Neuron (in vitro differentiated cells): ENCODE data around the gene ING2.
"Not testable (repeated sequence)": the region's sequence is repeated elsewhere in the genome, so short reads cannot be mapped to it uniquely, and the experiment has no call there.

Experiments
- H2AFZ ChIP-seq: one replicate; pipeline ENCODE4 v1.6.1; 2013; ENCODE audit warnings: low read depth, mild to moderate bottlenecking, inconsistent platforms, low read length, moderate library complexity
- H3K27me3 ChIP-seq: one replicate; pipeline ENCODE4 v1.6.1; 2013; ENCODE audit warnings: low read length; ENCODE audit not compliant: insufficient read depth
- H3K36me3 ChIP-seq: one replicate; pipeline ENCODE4 v1.6.1; 2013; ENCODE audit warnings: low read length; ENCODE audit not compliant: insufficient read depth
- H3K4me1 ChIP-seq: one replicate; pipeline ENCODE4 v1.6.1; 2013; ENCODE audit warnings: low read length; ENCODE audit not compliant: insufficient read depth
- H3K4me3 ChIP-seq: 2 replicates; pipeline ENCODE4 v1.5.1; 2013; ENCODE audit warnings: mild to moderate bottlenecking, low read length, moderate library complexity
- H3K9me3 ChIP-seq: one replicate; pipeline ENCODE4 v1.6.1; 2013; ENCODE audit warnings: low read length

The ING2 gene

GRCh38 chr4:183504930-183505610 lies at the start of gene ING2:
Gene ING2, plus strand, starts transcription at chr4:183505058. Its CDS starts 138 bp downstream, at chr4:183505196.
- peaks cover 21% of the 10 kb centered on the region for H3K4me1 ChIP-seq
- H3K4me3 ChIP-seq = peak within 1 kb of the TSS; percentile 95
- H2AFZ ChIP-seq = peak within 1 kb of the TSS; percentile 98
- peaks cover under 1% of the 10 kb centered on the region for H3K36me3 ChIP-seq
- H3K27me3 ChIP-seq = no peaks in the 10 kb centered on the region
- H3K9me3 ChIP-seq = no peaks in the 10 kb centered on the region

GRCh38 chr4:183455431-183456195 lies 49.2 kb upstream of the ING2 start:
- H3K36me3 ChIP-seq = peaks cover 16% of the 10 kb centered on the region
- H3K9me3 ChIP-seq = peaks cover 2% of the 10 kb centered on the region
- H2AFZ ChIP-seq = no peak overlapping the region
- H3K4me1 ChIP-seq = no peaks in the 10 kb centered on the region
- no peaks in the 10 kb centered on the region for H3K27me3 ChIP-seq
- H3K4me3 ChIP-seq = no peak overlapping the region

DNA sequence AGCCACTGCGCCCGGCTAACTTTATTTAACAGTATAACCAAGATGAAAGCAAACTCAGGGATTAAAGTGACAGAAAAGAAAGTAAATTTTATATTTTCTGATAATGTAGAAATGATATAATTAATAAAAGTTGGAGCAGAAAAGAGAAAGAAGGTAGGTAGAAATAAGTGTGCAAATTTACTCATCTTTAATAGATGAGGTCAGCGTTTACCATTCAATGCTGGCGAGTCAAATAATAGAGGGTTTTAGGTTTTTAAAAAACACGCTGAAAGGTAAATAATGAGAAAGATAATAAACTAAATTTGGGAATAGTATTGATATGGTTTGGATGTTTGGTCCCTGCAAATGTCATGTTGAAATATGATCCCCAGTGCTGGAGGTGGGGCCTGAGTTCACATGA lies 46.9 kb upstream of the ING2 start:
- peaks cover 2% of the 10 kb centered on the region for H3K36me3 ChIP-seq
- H2AFZ ChIP-seq = no peak overlapping the region
- H3K9me3 ChIP-seq = peaks cover 2% of the 10 kb centered on the region
- no peaks in the 10 kb centered on the region for H3K4me1 ChIP-seq
- no peaks in the 10 kb centered on the region for H3K27me3 ChIP-seq
- no peak overlapping the region for H3K4me3 ChIP-seq

- H3K36me3 ChIP-seq, H2AFZ ChIP-seq, H3K4me1 ChIP-seq, H3K27me3 ChIP-seq, H3K4me3 ChIP-seq, H3K9me3 ChIP-seq: not testable (repeated sequence)
These were observed 40.8 kb upstream of the ING2 start for GRCh38 chr4:183463903-183464619.

DNA sequence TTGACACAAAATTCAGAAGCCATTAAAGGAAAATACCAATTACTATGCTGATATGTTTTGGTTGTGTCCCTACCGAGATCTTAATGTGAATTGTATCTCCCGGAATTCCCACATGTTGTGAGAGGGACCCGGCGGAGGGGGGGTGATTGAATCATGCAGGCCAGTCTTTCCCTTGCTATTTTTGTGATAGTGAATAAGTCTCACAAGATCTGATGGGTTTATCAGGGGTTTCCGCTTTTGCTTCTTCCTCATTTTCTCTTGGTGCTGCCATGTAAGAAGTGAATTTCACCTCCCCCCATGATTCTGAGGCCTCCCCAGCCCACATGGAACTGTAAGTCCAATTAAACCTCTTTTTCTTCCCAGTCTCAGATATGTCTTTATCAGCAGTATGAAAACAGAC lies 39.0 kb upstream of the ING2 start:
- H3K36me3 ChIP-seq, H2AFZ ChIP-seq, H3K4me1 ChIP-seq, H3K4me3 ChIP-seq, H3K9me3 ChIP-seq, H3K27me3 ChIP-seq: not testable (repeated sequence)

- H3K27me3 ChIP-seq = no peaks in the 10 kb centered on the region
- H3K4me3 ChIP-seq = no peak overlapping the region
- H2AFZ ChIP-seq = no peak overlapping the region
- H3K9me3 ChIP-seq = no peaks in the 10 kb centered on the region
- no peaks in the 10 kb centered on the region for H3K4me1 ChIP-seq
- no peaks in the 10 kb centered on the region for H3K36me3 ChIP-seq
These were observed 37.6 kb upstream of the ING2 start for GRCh38 chr4:183467246-183467645.

- H3K36me3 ChIP-seq = no peaks in the 10 kb centered on the region
- H3K4me1 ChIP-seq = no peaks in the 10 kb centered on the region
- H3K27me3 ChIP-seq = no peaks in the 10 kb centered on the region
- no peak overlapping the region for H3K4me3 ChIP-seq
- H2AFZ ChIP-seq = no peak overlapping the region
- H3K9me3 ChIP-seq = no peaks in the 10 kb centered on the region
These were observed 36.4 kb upstream of the ING2 start for GRCh38 chr4:183468210-183469095.

DNA sequence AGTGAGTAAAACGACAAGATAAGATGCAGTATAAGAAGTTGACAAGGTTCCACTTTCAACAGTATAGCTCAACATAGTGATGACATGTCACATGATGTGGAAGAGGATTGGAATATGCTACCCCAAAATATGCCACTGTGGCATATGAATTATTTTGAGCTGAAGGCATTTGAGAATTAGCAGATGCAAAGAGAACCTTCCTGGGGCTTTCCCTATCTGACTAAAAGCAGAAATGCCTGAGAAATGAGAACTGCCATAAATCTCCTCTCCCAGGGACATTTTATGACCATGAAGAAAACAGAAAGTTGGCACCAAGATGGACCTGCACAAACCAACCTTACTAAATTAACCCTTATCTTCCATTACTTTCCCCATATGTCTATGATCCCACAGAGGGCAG lies 35.6 kb upstream of the ING2 start:
- no peaks in the 10 kb centered on the region for H3K36me3 ChIP-seq
- no peak overlapping the region for H3K4me3 ChIP-seq
- H2AFZ ChIP-seq = no peak overlapping the region
- H3K27me3 ChIP-seq = no peaks in the 10 kb centered on the region
- no peaks in the 10 kb centered on the region for H3K9me3 ChIP-seq
- H3K4me1 ChIP-seq = no peaks in the 10 kb centered on the region

- no peaks in the 10 kb centered on the region for H3K27me3 ChIP-seq
- H3K4me1 ChIP-seq = no peaks in the 10 kb centered on the region
- no peak overlapping the region for H3K4me3 ChIP-seq
These were observed 34.9 kb upstream of the ING2 start for GRCh38 chr4:183469936-183470335.

GRCh38 chr4:183470821-183471220 lies 34.0 kb upstream of the ING2 start:
- Histone ChIP-seq H3K9me3 (no peaks in the 10 kb centered on the region), H2AFZ (no peak overlapping the region), H3K27me3 (no peaks in the 10 kb centered on the region), H3K4me3 (no peak overlapping the region), H3K36me3 (no peaks in the 10 kb centered on the region), H3K4me1 (no peaks in the 10 kb centered on the region)

More at GRCh38 chr4:183469936-183470335, 34.9 kb upstream of the ING2 start:
- no peak overlapping the region for H2AFZ ChIP-seq
- H3K9me3 ChIP-seq = no peaks in the 10 kb centered on the region
- no peaks in the 10 kb centered on the region for H3K36me3 ChIP-seq

DNA sequence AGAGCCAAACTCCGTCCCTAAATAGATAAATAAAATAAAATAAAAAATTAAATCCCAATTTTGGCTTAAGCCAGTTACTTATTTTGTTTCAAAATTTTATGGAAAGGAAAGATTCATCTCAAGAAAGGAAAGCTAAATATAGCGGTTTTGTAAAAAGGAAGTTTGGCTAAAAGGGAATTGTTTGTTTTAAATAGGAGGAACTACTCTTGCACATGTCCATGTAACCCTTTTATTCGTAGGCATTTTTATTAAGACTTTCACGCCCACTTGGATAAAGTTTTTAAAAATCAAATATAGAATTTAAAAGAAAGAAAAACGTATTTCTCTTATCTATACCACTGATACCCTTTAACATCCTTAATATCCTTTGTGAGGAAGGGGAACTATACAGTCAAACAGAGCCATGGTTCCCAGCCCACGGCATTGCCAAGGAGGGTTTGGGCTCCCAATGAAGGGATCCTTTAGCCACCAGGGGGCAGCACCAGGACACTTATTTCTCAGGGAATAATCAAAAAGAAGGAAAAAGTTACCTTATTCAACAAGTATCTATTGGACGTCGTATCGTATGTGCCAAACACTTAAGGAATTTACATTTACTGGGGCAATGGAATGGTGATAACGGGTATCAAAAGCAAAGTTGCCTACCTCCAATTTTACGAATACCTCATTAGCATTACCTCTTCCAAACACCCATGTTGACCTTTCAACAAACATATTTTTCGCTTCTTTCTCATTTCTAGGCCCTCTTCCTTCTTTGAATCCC lies 32.7 kb upstream of the ING2 start:
- Histone ChIP-seq H3K36me3 (no peaks in the 10 kb centered on the region), H3K27me3 (no peaks in the 10 kb centered on the region)

GRCh38 chr4:183478123-183478522 lies 26.7 kb upstream of the ING2 start:
- H3K4me3 ChIP-seq = no peak overlapping the region
- no peaks in the 10 kb centered on the region for H3K36me3 ChIP-seq
- peaks cover 4% of the 10 kb centered on the region for H3K4me1 ChIP-seq
- no peak overlapping the region for H2AFZ ChIP-seq
- H3K27me3 ChIP-seq = no peaks in the 10 kb centered on the region
- no peaks in the 10 kb centered on the region for H3K9me3 ChIP-seq

More for the DNA sequence above, 32.7 kb upstream of the ING2 start:
- Histone ChIP-seq H2AFZ (no peak overlapping the region), H3K4me3 (no peak overlapping the region), H3K9me3 (no peaks in the 10 kb centered on the region), H3K4me1 (no peaks in the 10 kb centered on the region)
